Pons (tissue), 1 donor: ENCODE measurements around the gene IFNA1.
"Not testable (repeated sequence)": the region's sequence is repeated elsewhere in the genome, so short reads cannot be mapped to it uniquely, and the experiment has no call there.

Experiments
- DNase-seq: peaks from one replicate; pipeline ENCODE4 v3.0.0-alpha.2; 2016; ENCODE audit warnings: low spot score

The IFNA1 gene

DNA sequence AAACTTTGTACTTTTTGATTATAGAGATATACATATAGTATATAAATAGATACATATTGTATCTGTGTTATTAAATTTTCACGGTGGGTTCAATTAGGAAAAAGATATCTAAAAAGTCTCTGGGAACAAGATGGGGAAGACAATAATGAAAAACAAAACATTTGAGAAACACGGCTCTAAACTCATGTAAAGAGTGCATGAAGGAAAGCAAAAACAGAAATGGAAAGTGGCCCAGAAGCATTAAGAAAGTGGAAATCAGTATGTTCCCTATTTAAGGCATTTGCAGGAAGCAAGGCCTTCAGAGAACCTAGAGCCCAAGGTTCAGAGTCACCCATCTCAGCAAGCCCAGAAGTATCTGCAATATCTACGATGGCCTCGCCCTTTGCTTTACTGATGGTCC lies at the start of gene IFNA1:
IFNA1 (plus strand) TSS at position 301 of the 400 bp plus-strand sequence; CDS start at position 370, 69 bp downstream.
- DNase-seq = no peak

DNA sequence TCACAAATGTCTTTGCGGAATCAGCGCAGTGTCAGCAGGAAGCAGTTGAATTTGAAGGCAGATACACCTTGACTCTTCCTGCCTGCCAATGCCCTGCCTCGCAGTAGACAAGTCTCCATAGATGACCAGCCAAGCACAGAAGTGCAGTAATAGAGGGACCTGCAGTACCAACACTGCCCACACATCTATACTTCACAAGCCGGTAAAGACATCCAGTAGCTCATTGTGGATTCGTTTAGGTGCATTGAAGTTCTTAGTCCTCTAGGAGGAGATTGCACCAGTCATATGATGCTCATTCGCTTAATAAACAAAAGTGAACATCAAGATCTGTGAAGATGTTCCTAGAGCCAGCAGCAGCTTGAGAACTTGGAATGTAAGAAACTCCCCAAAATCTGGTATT lies 48.0 kb upstream of the IFNA1 start:
- no peak for DNase-seq

GRCh38 chr9:21395778-21396717 lies 44.2 kb upstream of the IFNA1 start:
- no peak for DNase-seq

GRCh38 chr9:21398955-21399489 lies 41.2 kb upstream of the IFNA1 start:
- DNase-seq = no peak

GRCh38 chr9:21399956-21400355 lies 40.3 kb upstream of the IFNA1 start:
- DNase-seq = no peak

GRCh38 chr9:21402386-21403251 lies 37.6 kb upstream of the IFNA1 start:
- no peak for DNase-seq

DNA sequence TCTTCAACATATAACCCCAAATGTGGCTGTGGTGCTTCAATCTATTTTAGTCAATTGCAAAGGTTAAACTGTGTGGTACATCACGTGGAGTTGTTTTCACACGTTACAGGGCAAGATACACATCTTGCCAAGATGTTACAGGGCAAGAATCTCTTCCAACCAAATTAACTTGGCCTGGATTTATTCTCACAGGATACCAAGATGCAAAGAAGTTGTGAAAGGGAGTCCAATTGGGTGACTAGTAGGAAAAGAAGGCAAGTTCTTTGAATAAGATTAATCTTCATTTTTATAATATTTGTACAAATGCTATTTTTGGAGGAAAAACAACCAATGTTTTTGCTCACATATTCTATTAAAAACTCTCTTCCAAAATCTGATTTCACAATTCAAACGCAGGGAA lies 36.1 kb upstream of the IFNA1 start:
- DNase-seq = no peak

DNA sequence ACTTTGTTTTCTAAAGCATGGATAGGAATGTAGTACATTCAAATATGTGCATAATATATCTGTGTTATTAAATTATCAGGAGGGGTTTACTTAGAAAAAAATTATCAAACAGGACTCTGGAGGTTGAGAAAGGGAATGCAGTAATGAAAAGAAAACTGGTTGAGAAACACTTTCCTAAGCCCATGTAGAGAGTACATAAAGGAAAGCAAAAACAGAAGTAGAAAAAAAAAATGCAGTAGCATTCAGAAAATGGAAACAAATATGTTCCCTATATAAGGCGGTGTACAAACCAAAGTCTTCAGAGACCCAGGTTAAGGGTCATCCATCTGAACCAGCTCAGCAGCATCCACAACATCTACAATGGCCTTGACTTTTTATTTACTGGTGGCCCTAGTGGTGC lies 31.4 kb upstream of the IFNA1 start, which contains the start of gene IFNA8:
IFNA8 (plus strand) TSS at position 301 of the 400 bp plus-strand sequence; CDS start at position 361, 60 bp downstream.
- no peak for DNase-seq

DNA sequence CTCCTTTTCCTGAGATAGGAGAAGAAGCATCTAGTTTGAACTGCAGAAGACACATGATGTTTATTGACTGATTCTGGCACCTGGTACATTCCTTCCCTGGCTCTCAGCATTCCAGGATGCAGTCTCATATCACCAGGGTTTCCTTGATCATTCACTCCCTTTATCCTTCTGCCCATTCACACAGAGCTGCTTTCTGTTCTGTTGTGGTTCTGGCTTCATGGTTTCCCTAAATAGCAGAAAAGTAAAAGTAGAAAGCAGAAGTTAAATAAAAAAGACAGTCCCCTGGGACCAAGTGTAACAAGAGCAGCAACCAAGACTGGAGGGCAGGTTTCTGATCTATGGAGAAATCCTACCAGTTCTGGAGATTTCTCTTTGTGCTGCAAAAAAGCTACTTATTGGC lies 28.1 kb upstream of the IFNA1 start:
- DNase-seq = no peak

DNA sequence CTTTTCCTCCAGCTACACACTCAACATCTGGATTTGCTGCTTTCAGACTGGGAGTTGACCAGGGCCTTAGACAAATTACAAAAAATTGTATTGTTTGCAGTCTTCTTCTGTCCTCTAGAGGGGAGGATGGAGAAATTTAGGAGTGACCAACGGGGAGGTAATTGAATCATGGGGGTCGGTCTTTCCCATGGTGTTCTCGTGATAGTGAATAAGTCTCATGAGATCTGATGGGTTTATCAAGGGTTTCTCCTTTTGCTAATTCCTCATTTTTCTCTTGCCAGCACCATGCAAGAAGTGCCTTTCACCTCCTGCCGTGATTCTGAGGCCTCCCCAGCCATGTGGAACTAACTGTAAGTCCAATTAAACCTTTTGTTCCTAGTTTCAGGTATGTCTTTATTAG lies 27.1 kb upstream of the IFNA1 start:
- no peak for DNase-seq

- no peak for DNase-seq
Observed at GRCh38 chr9:21413624-21414023, 26.6 kb upstream of the IFNA1 start.

- DNase-seq = no peak
Observed at GRCh38 chr9:21414220-21414940, 25.9 kb upstream of the IFNA1 start.

DNA sequence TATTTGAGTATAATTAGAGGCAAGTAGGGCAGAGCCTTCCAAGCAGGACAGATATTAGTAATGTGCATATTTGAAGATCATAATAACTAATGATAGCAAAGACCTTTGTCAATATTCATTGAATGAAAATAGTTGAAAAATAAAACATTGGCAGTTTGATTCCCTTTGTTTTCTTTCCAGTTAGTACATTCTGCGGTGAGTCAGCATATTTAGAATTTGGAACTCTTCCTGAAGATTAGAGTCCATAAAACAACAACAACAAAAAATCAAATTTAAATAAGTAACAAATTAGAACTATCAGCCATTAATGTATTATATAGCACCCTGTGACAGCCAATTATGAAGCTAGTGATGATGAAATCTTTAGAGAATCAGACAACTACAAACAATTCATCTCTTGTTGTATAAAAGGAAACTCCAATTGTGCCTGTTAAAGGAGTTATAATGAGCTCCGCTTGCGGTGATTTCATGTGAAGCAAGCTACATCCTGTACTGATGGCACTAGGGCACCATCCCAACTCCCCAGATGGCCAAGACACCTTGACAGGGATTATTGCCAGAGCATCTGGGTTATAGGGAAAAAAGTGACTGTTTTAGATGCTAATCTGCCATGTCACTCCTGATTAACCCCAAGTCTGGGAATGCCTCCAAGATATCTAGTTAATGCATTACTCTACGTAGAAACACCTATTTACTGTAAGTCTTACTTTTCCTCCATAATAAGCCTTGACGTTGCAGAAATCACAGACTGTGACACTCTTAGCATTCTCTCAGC lies 24.6 kb upstream of the IFNA1 start:
- DNase-seq = no peak

GRCh38 chr9:21428235-21428634 lies 12.0 kb upstream of the IFNA1 start:
- DNase-seq = no peak

DNA sequence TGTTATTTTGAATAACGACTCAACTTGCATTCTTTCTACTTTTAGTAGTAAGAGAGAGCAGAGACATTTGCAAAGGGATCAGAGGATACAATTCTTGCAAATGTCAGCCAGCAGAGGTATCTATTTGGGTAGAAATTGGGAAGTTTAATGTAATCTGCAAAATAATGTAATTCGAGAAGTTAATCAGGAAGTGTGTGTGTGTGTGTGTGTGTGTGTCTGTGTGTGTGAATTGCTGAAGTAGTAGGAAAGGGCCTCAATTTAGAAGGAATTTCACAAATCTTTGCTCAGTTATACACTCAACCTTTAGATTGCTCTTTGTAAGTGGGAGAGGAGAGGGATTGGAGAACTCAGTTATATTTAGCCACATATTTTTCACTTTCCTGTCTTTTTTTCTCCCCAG lies 11.0 kb upstream of the IFNA1 start:
- no peak for DNase-seq

DNA sequence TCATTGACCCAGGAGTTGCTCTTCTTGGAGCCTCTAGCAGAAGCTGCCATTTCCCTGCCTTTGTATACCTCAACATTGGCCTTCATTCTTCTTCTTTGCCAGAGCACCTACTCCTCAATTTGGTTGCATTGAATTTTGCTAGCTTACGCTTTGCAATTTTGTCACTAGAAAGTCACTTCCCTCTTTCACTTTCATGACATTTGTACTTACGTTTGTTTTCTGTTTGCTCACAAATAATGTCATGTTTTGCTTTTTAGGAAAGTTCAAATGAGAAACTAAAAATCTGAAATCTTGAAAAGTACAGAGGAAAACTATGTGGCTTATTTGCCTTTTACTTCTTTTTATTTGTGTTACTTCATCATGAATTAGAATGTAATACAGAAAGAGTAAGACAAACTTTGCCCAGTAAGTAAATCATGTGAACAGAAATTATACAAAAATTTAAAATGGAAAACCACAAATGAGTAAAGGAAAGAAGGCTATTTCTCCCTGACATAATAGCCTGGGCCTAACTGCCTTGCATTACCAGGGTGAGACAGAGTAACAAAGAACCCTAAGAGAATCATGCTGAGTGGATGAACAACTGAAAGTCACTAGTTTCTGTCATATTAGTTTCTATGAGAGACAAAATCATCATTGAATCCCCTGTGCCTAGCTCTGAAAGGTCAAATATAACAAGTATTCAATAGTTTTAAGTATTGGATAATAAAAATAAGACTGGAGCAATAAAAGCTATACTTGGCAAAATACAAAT lies 7.4 kb upstream of the IFNA1 start:
- peak; percentile 51 for DNase-seq

DNA sequence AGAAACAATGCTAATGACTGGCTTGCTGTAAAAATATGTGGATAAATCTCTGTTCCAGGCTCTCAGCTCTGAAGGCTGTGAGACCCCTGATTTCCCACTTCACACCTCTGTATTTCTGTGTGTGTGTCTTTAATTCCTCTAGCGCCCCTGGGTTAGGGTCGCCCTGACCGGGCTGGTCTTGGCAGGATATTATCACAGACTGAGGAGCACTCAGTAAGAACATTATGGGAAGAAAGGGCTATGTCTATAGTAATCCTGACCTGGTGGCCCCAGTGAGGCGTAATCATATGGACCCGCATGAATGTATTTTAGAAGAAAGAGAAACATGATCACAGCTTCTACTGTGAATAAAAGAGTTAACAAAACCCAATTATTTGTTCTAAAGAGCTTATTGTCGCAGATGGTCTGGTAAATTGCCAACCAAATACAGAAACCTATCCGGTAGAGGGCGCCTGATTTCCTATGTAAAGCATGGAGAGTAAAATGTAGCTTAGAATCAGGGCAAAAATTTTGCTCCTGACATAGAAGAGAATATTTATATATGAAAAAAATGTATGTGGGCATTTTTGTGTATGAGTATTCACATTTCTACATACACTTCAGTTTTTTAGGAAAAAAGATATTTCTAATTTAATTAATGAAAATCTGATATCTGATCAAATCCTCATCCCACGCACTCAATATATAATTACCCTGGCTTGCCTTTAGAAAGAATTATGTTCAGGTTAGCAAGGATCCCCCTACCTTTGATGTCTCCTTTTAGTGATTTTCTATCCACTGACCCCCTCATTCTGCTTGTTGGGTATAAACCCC lies 5.8 kb upstream of the IFNA1 start:
- peak; percentile 89 for DNase-seq

DNA sequence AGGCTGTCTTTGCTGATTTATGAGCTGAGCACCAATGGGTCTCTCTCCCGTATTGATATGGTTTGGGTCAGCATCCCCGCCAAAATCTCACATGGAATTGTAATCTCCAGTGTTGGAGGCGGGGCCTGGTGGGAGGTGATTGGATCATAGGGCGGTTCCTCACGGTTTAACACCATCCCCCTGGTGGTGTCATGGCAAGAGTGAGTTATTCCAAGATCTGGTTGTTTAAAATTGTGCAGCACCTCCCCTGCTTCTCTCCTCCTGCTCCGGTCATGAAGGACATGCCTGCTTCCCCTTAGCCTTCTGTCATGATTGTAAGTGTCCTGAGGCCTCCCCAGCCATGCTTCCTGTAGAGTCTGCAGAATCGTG lies 5.2 kb upstream of the IFNA1 start:
- not testable (repeated sequence) for DNase-seq

GRCh38 chr9:21443849-21444625 lies 3.8 kb downstream of the IFNA1 start:
- DNase-seq = peak; percentile 19
